ENCODE results near the gene MGAT4C. TPM values are rescaled to one million over a fixed set of nuclear protein-coding genes. Genes with fewer than 3 reads are reported as not detected.
"Not testable (repeated sequence)": the region's sequence is repeated elsewhere in the genome, so short reads cannot be mapped to it uniquely, and the experiment has no call there.

Gene MGAT4C
- 0.25 TPM for polyA plus RNA-seq (2012; ENCODE audit: insufficient read depth, insufficient read length, low read depth)

GRCh38 chr12:86256163-86256562 is at the start of gene MGAT4C:
Gene MGAT4C (minus strand): TSS chr12:86256391.
- DNase-seq, result no peak
- TF ChIP-seq CTCF (IDR thresholded peaks at IDR 0.05; ENCODE audit: low read depth, low read length), result no peak
- no peak within 1 kb of the TSS for H3K4me3 ChIP-seq (ENCODE audit: low read depth, low read length)

DNA sequence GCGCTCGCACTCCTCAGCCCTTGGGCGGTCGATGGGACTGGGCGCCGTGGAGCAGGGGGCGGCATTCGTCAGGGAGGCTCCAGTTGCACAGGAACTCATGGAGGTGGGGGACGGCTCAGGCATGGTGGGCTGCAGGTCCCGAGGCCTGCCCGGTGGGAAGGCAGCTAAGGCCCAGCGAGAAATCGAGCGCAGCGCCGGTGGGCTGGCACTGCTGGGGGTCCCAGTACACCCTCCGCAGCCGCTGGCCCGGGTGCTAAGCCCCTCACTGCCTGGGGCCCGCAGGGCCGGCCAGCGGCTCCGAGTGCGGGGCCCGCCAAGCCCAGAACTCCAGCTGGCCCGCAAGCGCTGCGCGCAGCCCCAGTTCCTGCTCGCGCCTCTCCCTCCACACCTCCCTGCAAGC is 40.2 kb upstream of the MGAT4C start:
- not testable (repeated sequence) for H3K36me3 ChIP-seq; H3K4me3 ChIP-seq (ENCODE audit: low read depth, low read length); H3K4me1 ChIP-seq; H3K27me3 ChIP-seq; H3K9me3 ChIP-seq; DNase-seq

More at GRCh38 chr12:86256163-86256562, at the start of gene MGAT4C:
- Histone ChIP-seq H3K9me3 (no peaks in the 10 kb centered on the region), H3K36me3 (no peaks in the 10 kb centered on the region), H3K4me1 (no peaks in the 10 kb centered on the region), H3K27me3 (no peaks in the 10 kb centered on the region)

- DNase-seq, result no peak
- Histone ChIP-seq H3K9me3 (no peaks in the 10 kb centered on the region), H3K27me3 (no peaks in the 10 kb centered on the region), H3K36me3 (no peaks in the 10 kb centered on the region), H3K4me3 (ENCODE audit: low read depth, low read length) (no peak overlapping the region), H3K4me1 (no peaks in the 10 kb centered on the region)
- no peak for TF ChIP-seq CTCF (IDR thresholded peaks at IDR 0.05; ENCODE audit: low read depth, low read length)
These were observed 37.6 kb upstream of the MGAT4C start for GRCh38 chr12:86293682-86294240.

GRCh38 chr12:86292480-86292879 is 36.3 kb upstream of the MGAT4C start:
- TF ChIP-seq CTCF (IDR thresholded peaks at IDR 0.05; ENCODE audit: low read depth, low read length), result no peak
- H3K4me1 ChIP-seq, result no peaks in the 10 kb centered on the region
- no peak for DNase-seq
- no peak overlapping the region for H3K4me3 ChIP-seq (ENCODE audit: low read depth, low read length)
- H3K9me3 ChIP-seq, result no peaks in the 10 kb centered on the region
- H3K27me3 ChIP-seq, result no peaks in the 10 kb centered on the region
- H3K36me3 ChIP-seq, result no peaks in the 10 kb centered on the region

DNA sequence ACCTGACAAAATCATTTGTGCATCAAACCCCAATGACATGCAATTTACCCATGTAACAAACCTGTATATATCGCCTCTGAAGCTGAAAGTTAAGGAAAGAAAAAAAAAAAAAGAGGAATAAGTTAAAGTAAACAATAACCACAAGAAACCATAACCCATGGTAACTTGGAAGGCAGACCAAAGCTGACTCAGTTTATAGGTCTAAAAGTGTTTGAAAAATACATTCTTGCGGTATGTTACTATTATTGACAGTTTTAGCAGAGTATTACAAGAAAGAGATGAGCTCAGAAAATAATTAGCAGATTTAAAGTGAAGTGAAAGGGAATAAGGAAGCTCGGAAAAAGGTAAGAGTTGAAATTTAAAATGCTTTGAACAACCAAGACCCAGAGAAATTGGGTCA is 34.4 kb upstream of the MGAT4C start:
- TF ChIP-seq CTCF (IDR thresholded peaks at IDR 0.05; ENCODE audit: low read depth, low read length), result no peak
- DNase-seq, result no peak
- no peaks in the 10 kb centered on the region for H3K27me3 ChIP-seq
- no peaks in the 10 kb centered on the region for H3K9me3 ChIP-seq
- H3K4me1 ChIP-seq, result no peaks in the 10 kb centered on the region
- H3K36me3 ChIP-seq, result no peaks in the 10 kb centered on the region
- H3K4me3 ChIP-seq (ENCODE audit: low read depth, low read length), result no peak overlapping the region

DNA sequence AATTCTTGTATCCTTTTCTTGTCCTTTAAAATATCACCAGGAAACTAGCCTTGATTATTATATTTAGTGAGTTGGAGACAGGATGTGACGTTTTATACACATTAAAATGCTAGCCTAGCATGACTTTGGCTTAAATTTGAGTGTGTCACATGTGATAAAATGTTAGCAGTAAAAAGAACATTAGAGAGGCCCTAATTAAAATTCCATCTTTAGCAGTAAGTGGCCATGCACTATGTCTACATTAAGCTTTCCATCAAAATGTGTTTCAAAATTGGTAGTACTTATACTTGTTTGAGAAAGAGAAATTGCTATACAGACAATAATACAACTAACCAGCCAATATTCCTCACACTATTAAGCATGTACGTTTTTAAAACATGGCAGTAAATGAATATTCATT is 29.9 kb upstream of the MGAT4C start:
- Histone ChIP-seq H3K4me1 (no peaks in the 10 kb centered on the region), H3K27me3 (no peaks in the 10 kb centered on the region), H3K9me3 (no peaks in the 10 kb centered on the region), H3K4me3 (ENCODE audit: low read depth, low read length) (no peak overlapping the region), H3K36me3 (no peaks in the 10 kb centered on the region)
- no peak for DNase-seq
- TF ChIP-seq CTCF (IDR thresholded peaks at IDR 0.05; ENCODE audit: low read depth, low read length), result no peak

DNA sequence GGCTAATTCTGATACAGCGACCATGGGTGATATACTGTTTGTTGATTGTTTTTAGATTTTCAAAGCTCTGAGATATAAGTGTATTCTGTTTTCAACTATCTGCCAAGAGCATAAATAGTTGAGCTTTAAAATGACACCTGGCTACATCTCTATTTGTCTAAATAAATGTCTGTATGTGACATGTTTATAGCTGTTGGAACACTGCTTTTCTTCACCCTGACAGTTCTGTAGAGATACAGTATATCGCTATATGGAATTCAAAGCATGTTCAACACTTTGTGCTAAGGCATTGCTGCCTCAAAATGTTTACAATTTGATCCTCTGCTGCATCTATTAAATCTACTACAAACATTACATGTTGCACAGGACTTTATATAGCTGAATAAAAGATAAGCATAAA is 27.4 kb upstream of the MGAT4C start:
- Histone ChIP-seq H3K4me3 (ENCODE audit: low read depth, low read length) (no peak overlapping the region), H3K4me1 (no peaks in the 10 kb centered on the region), H3K27me3 (no peaks in the 10 kb centered on the region), H3K9me3 (no peaks in the 10 kb centered on the region), H3K36me3 (no peaks in the 10 kb centered on the region)
- no peak for TF ChIP-seq CTCF (IDR thresholded peaks at IDR 0.05; ENCODE audit: low read depth, low read length)
- no peak for DNase-seq
